HG03432 (cell line): ENCODE measurements around the gene ANKRD10.

Experiments used
- ATAC-seq: cut with Tn5 transposase; IDR thresholded peaks from one replicate; pipeline ENCODE4 v1.9.1; 2021; ENCODE audit warnings: mild to moderate bottlenecking, moderate library complexity; ENCODE audit not compliant: unreplicated experiment

The ANKRD10 gene

GRCh38 chr13:110916301-110917142, 1.7 kb upstream of the ANKRD10 start:
- ATAC-seq = no peak

DNA sequence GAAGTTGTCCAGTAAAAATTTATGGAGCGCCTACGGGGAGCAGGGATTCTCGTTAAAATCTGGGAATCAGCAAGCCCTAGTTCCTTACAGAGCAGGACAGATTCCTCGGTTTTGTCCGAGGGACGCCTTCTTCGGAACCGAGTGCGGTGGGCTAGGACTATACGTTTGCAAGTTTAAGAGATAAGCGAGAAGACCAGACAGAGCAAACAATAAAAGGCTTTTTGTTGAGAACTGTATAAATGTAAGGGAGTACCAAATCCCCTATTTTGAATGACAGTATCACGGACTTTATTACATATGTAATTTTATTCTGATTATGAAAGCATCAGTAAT, 971 bp upstream of the ANKRD10 start:
- no peak for ATAC-seq

DNA sequence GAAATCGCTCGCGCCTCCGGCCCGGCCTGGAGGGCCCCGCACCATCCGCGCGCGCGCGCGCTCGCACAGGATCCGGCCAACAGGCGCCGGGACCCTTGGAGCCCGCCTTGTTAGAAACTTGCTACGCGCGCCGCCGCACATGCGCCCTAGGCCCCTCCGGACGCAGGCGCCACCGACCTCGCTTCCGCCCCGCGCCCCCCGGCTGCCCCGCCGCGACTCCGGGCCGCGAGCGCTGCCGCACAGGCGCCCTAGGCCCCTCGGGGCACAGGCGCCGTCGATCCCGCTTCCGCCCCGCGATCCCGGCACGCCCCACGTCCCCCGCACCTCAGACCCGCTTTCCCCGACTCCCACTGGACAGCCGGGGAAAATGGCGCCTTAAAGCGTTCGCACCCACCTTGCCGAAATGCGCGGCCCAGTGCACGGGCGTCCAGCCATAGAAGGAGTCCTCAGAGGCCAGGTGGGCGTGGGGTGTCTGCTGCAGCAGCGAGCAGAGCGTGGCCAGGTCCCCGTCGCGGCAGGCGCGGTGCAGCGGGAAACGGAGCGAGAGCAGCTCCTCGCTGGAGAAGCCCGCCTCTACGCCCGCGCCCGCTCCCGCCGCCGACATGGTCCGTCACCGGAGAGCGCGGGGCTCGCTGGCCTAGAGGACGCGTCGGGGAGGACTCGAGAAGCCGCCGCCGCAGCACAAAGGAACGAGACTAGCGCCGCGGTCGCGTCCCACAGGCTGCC, 375 bp downstream of the ANKRD10 start:
- peak; percentile 46 for ATAC-seq

GRCh38 chr13:110914081-110914330, 863 bp downstream of the ANKRD10 start:
- ATAC-seq = no peak

- ATAC-seq = no peak
Measured at GRCh38 chr13:110913322-110914080, 1.4 kb downstream of the ANKRD10 start.

DNA sequence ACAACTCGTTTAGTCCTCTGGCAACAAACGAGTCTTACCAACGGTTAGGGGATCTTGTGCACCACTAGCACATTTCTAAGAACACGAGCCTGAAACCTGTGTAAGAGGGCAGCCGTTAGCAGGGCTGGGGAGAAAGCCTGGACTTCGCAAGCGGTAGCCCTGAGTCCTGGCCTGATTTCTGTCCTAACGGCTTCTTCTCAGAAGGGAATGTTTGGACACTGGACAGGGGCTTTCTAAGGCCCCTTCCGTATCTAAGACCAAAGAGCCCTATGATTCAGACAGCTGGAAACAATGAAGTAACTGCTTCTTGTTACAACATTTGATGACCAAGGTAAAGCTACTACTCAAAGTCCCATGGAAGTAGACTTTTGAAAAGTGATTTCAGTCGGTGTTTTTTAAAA, 2.2 kb downstream of the ANKRD10 start:
- no peak for ATAC-seq

GRCh38 chr13:110911880-110912279, 3.0 kb downstream of the ANKRD10 start:
- ATAC-seq = no peak

DNA sequence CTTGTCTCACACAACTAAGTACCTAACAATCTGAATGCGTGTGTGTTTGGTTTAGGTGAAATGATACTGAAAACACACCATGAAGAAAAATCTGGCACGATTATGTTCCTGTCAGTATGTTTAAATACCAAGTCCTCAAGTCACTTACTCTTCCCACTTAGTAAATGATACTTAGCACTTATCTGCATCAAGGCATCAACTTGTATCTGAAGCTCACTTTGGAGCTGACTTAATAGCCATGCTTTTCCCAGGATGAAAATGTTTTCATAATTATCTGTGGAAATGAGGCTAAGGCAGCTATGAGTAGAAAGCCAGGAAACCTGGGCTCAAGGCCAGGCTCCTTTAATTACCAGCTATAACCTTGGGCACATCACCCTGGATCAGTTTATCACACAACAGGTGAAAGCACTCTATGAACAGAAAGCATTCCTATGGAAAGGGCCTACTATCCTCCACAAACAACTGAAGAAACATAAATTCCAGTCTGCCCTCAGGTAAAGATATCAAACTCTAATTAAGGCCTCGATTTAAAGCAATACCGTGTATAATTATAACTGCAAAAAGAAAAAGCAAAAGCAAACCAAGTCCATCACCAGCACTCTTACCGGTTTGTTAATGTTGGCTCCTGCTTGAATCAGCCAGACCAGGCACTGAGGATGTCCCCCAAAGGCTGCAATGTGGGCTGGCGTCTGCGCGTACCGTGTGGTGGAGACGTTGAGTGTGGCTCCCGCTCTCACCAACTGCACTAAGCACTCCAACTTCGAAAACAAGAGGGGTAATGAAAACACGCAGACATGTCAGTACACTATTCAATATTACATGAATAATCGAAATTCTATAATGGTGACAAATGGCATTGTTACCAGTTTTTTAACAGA, 4.6 kb downstream of the ANKRD10 start:
- no peak for ATAC-seq

- ATAC-seq = no peak
Measured at GRCh38 chr13:110907951-110908898, 6.6 kb downstream of the ANKRD10 start.

- ATAC-seq = no peak
Measured at GRCh38 chr13:110907301-110907700, 7.6 kb downstream of the ANKRD10 start.

DNA sequence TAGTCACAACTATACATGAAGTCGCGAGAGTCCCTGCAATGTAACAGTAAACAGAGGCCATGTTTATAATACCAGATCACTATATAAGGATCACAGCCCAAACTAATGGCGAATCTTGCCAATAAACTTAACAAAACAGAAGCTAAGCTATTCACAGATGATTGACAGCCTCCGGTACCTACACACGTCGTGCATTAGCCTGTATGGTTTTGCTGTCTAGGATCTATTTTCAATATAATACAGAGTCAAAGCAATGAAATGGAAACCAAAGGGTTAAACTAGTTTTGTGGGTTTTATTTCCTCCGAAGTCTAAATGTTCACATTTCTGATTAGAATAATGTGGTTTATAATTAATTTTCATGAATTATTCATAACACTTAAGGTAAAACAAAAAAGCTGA, 10.1 kb downstream of the ANKRD10 start:
- ATAC-seq = no peak

DNA sequence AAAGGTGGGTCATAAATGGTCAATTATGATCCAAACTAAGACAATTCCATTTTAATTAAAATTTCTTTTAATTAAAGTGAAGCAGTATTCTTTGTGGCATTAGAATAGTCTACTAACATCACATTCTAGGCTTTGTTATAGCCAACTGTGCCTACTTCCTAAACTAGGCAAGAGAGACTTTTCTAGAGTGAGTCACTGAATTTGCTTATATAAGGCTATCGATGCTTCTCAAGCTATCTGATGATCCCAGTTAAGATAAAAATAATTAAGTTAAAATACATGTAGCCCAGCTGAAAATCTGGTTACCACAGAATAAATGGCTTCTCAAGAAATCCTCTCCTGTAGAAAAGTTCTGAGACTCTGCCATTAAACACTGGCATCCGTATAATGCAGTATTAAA, 12.5 kb downstream of the ANKRD10 start:
- ATAC-seq = no peak

GRCh38 chr13:110897521-110897920, 17.3 kb downstream of the ANKRD10 start:
- ATAC-seq = no peak

DNA sequence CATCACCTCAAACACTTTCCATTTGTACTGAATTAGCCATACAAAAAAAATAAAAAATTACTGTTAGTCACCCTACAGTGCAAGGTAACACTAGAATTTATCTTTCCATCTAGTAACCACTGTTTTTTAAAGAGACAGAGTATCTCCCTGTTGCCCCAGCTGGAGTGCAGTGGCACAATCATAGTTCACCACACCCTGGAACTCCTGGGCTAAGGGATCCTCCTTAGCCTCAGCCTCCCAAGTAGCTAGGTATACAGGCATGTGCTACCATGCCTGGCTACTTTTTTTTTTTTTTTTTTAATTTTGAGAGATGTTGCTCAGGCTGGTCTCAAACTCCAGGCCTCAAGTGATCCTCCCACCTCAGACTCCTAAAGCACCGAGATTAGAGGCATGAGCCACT, 17.9 kb downstream of the ANKRD10 start:
- ATAC-seq = no peak

DNA sequence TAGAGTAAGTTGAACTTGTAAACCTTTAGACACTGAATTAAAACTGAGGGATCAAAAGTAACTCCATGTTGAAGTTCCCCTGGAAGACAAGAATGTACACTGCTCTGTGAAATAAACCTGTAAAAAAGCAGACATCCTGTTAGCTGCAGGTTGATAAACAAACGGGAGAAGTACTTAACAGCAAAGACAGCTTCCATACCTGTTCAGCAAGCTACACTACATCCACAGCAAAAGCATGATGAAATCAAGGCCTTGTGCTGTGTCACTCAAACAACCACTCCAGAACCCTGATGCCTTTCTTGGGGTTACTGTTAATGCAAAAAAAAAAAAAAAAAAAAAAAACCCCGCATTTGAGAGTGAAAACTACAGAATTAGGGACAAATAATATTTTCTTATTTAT, 20.8 kb downstream of the ANKRD10 start:
- ATAC-seq = no peak

DNA sequence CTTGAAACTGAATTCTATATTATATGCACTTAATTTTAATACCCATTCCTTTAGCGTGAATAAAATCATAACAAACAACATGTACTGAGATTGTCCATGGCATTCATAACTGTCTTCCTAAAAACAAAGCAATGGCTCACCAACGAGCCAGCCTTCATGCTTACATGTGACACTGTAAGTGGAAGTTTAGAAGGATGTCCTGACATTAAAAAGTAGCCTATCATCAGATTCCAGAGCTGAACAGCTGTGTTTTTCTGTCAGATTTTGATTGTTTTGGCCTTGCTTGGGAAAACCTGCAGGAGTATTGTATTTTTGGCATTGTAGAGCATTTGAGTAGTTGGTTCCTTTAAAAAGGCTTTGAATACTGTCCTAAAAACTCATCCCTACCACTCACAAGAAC, 21.3 kb downstream of the ANKRD10 start:
- no peak for ATAC-seq

- no peak for ATAC-seq
Measured at GRCh38 chr13:110890279-110891165, 24.3 kb downstream of the ANKRD10 start.

DNA sequence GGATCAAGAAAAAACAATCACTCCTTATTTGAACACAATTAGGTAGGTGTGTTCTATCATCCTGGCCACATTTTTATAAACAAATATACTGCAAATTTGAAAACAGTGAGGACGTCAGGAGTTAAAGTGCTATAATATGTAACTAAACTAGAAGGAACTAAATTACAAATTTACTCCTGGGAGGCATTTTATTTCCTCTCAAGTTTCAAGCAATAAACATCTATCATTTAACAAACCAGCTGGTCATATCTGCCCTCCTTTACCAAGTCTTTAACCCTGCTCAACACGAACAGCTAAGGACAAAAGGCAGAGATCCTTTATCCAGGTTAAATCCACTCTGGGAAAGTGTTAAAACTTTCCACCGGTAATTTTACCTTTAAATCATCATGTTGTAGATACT, 26.5 kb downstream of the ANKRD10 start:
- no peak for ATAC-seq
